ENCODE data around the gene GOLGA8J.

GOLGA8J gene

DNA sequence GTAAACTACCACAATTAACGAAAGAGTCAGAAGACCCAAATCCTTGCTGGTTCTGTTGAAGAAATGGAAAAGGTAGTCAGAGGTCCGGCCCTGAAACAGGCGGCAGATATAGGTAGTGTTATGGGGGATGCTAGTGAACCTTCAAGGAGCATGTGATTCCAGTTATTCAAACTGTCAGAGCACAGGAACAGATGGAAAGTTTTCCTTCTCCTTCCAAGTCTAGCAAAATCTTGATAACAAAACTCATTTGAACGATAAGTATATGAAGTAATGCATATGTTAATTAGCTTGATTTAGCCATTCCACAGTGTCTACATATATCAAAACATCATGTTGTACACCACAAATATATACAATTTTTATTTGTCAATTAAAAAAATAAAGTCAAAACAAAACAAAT lies 26.6 kb upstream of the GOLGA8J start:
- Histone ChIP-seq H3K27ac (ENCODE audit: insufficient read depth in 1 of 2, low read depth in 1 of 2, low read length in 2 of 2, poor library complexity in 1 of 2, severe bottlenecking in 2 of 2) (no peak overlapping the region), H3K9me3 (ENCODE audit: control extremely low read depth in 1 of 5, control insufficient read depth in 4 of 5, insufficient read depth in 2 of 5, low read depth in 1 of 5, low read length in 4 of 5) (no peaks in the 10 kb centered on the region), H3K27me3 (replicated peaks in 2 of 5; ENCODE audit: control insufficient read depth in 4 of 5, insufficient read depth in 5 of 5, low read length in 4 of 5) (peaks cover 0 to 8% (median 0%) of the 10 kb centered on the region in 5 experiments), H3K4me3 (ENCODE audit: control insufficient read depth in 1 of 7, extremely low read depth in 1 of 7, insufficient read depth in 4 of 7, low read depth in 2 of 7, low read length in 6 of 7) (no peak overlapping the region), H3K36me3 (ENCODE audit: control insufficient read depth in 4 of 4, insufficient read depth in 4 of 4, low read length in 3 of 4) (no peaks in the 10 kb centered on the region), H3K4me1 (ENCODE audit: control extremely low read depth in 1 of 4, control insufficient read depth in 4 of 4, insufficient read depth in 4 of 4, low read length in 3 of 4) (no peaks in the 10 kb centered on the region)
- CTCF ChIA-PET = no interaction called here
- POLR2A ChIA-PET = no interaction called here
- DNase-seq = no peak
- WGBS (ENCODE audit: insufficient coverage) = 94% methylated on average over 2 of the region's 4 CpGs

DNA sequence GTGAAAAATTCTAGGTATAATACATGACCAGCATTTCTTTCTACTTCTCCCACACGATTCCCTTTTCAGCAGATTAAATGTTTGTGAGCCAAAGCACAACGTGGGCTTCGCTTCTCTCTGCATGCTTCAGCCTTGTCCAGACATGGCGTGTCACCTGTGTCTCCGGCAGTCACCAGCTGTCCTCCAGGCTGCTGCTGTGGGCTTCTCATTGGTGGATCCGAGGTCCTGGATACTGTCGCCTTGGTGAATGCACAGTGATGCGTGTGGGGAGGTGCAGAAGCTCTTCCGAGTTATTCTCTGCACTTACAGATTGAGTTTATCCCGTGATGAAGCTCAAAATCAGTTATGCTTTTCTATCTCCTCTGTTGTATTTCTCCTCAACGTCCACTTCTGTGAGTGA lies 23.0 kb upstream of the GOLGA8J start:
- Histone ChIP-seq H3K36me3 (ENCODE audit: control insufficient read depth in 4 of 4, insufficient read depth in 4 of 4, low read length in 3 of 4) (no peaks in the 10 kb centered on the region), H3K9me3 (ENCODE audit: control extremely low read depth in 1 of 5, control insufficient read depth in 4 of 5, insufficient read depth in 2 of 5, low read depth in 1 of 5, low read length in 4 of 5) (no peaks in the 10 kb centered on the region), H3K4me1 (ENCODE audit: control extremely low read depth in 1 of 4, control insufficient read depth in 4 of 4, insufficient read depth in 4 of 4, low read length in 3 of 4) (no peaks in the 10 kb centered on the region), H3K4me3 (ENCODE audit: control insufficient read depth in 1 of 7, extremely low read depth in 1 of 7, insufficient read depth in 4 of 7, low read depth in 2 of 7, low read length in 6 of 7) (no peak overlapping the region), H3K27me3 (replicated peaks in 2 of 5; ENCODE audit: control insufficient read depth in 4 of 5, insufficient read depth in 5 of 5, low read length in 4 of 5) (peaks cover 0 to 8% (median 0%) of the 10 kb centered on the region in 5 experiments), H3K27ac (ENCODE audit: insufficient read depth in 1 of 2, low read depth in 1 of 2, low read length in 2 of 2, poor library complexity in 1 of 2, severe bottlenecking in 2 of 2) (no peak overlapping the region)
- WGBS (ENCODE audit: insufficient coverage) = 95% methylated on average over 11 of the region's 11 CpGs
- no peak for DNase-seq
- ChIA-PET CTCF (interaction anchor here (0.6 to 0.9 kb wide), 3 partner anchors 9 to 1168 kb away, joined by 3 read pairs; no protein-coding TSS in a partner anchor), POLR2A (no interaction called here)

GRCh38 chr15:30062881-30063280 lies 19.9 kb upstream of the GOLGA8J start:
- 98% methylated on average over 4 of the region's 4 CpGs for WGBS (ENCODE audit: insufficient coverage)
- no peak overlapping the region for H3K27ac ChIP-seq (ENCODE audit: insufficient read depth in 1 of 2, low read depth in 1 of 2, low read length in 2 of 2, poor library complexity in 1 of 2, severe bottlenecking in 2 of 2)
- POLR2A ChIA-PET = no interaction called here

DNA sequence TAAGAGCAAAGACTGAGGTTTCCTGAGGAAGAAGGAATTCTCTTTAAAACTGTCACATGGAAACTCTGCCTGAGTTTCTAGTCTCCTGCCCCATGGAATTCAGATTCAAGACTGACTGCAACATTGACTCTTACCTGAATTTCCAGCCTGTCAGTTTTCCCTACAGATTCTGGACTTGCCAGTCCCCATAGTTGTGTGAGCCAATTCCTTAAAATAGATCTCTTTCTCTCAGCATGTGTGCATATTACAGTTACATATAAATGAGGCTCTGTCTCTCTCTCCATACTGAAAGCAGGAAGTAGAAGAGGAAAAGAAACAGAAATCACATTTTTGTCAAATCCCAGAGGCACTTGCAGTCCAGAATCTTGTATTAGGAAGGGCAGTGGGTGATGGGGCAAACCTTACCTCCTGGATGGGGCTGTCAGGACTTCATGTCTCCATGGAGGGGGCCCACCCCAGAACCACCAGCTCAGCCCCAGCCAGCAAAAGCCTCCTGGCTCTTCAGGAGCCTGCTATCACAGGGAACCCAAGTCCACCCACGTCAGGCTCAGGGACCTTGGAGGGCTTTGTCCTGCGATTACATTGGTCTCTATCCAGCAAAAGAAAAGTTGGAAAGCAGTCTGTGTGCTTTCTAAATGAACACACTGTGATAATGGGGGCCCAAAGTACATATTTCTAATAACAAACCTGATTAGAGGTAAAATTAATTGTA lies 18.8 kb upstream of the GOLGA8J start:
- H3K27ac ChIP-seq (ENCODE audit: insufficient read depth in 1 of 2, low read depth in 1 of 2, low read length in 2 of 2, poor library complexity in 1 of 2, severe bottlenecking in 2 of 2) = no peak overlapping the region
- H3K27me3 ChIP-seq (replicated peaks in 2 of 5; ENCODE audit: control insufficient read depth in 4 of 5, insufficient read depth in 5 of 5, low read length in 4 of 5) = peaks cover 0 to 7% (median 0%) of the 10 kb centered on the region in 5 experiments
- no peak for DNase-seq
- H3K4me1 ChIP-seq (ENCODE audit: control extremely low read depth in 1 of 4, control insufficient read depth in 4 of 4, insufficient read depth in 4 of 4, low read length in 3 of 4) = no peaks in the 10 kb centered on the region
- H3K4me3 ChIP-seq (ENCODE audit: control insufficient read depth in 1 of 7, extremely low read depth in 1 of 7, insufficient read depth in 4 of 7, low read depth in 2 of 7, low read length in 6 of 7) = no peak overlapping the region
- peaks cover 0 to 2% (median 0%) of the 10 kb centered on the region in 5 experiments for H3K9me3 ChIP-seq (ENCODE audit: control extremely low read depth in 1 of 5, control insufficient read depth in 4 of 5, insufficient read depth in 2 of 5, low read depth in 1 of 5, low read length in 4 of 5)
- CTCF ChIA-PET = interaction anchor here (1.0 to 1.3 kb wide), 2 partner anchors 11 to 244 kb away, joined by 3 read pairs; no protein-coding TSS in a partner anchor
- POLR2A ChIA-PET = no interaction called here
- 100% methylated on average over 1 of the region's 2 CpGs for WGBS (ENCODE audit: insufficient coverage)
- H3K36me3 ChIP-seq (ENCODE audit: control insufficient read depth in 4 of 4, insufficient read depth in 4 of 4, low read length in 3 of 4) = no peaks in the 10 kb centered on the region

More at GRCh38 chr15:30062881-30063280, 19.9 kb upstream of the GOLGA8J start:
- no peak overlapping the region for H3K4me3 ChIP-seq (ENCODE audit: control insufficient read depth in 1 of 7, extremely low read depth in 1 of 7, insufficient read depth in 4 of 7, low read depth in 2 of 7, low read length in 6 of 7)
- CTCF ChIA-PET = no interaction called here
- peaks cover 0 to 8% (median 0%) of the 10 kb centered on the region in 5 experiments for H3K27me3 ChIP-seq (replicated peaks in 2 of 5; ENCODE audit: control insufficient read depth in 4 of 5, insufficient read depth in 5 of 5, low read length in 4 of 5)
- no peaks in the 10 kb centered on the region for H3K4me1 ChIP-seq (ENCODE audit: control extremely low read depth in 1 of 4, control insufficient read depth in 4 of 4, insufficient read depth in 4 of 4, low read length in 3 of 4)
- no peaks in the 10 kb centered on the region for H3K36me3 ChIP-seq (ENCODE audit: control insufficient read depth in 4 of 4, insufficient read depth in 4 of 4, low read length in 3 of 4)
- H3K9me3 ChIP-seq (ENCODE audit: control extremely low read depth in 1 of 5, control insufficient read depth in 4 of 5, insufficient read depth in 2 of 5, low read depth in 1 of 5, low read length in 4 of 5) = peaks cover 0 to 2% (median 0%) of the 10 kb centered on the region in 5 experiments
- DNase-seq = no peak

DNA sequence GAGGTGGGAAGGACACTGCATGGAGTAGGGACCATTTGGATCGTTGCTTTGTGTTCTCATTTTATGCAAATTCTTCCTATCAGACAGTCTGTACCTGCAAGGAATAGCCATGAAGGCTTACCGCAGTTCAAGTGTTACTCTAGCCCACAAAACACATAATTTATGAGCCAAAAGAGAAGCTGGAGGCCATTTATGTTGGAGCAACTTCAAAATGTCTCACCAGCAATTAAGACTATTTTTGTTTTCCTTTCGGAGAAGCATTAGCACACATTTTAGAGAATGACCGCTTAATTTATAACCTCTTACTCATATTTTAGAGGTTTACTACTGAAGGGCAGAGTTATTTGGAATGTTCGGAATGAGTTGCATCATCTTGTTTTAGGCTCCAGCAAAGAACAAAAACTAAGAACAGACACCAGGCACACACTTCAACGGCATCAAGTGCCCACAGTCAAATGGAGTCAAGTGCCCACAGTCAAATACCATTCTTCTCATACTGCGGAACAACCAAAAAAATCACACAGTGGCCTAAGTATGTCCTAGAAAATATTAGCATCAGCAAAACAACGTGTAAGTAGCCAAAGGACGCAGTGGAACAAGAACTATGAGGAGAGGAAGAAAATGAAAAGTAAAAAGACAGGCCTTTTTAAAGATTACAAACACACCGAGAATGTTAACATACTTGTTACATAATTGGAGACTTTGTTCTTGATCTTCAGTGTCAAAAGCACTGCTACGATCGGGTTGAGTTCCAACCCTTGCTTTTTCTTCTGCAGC lies 17.5 kb upstream of the GOLGA8J start:
- CTCF ChIA-PET = interaction anchor here (1.3 kb wide), 1 partner anchor 10 kb away, joined by 3 read pairs; no protein-coding TSS in a partner anchor
- 93% methylated on average over 3 of the region's 12 CpGs for WGBS (ENCODE audit: insufficient coverage)
- Histone ChIP-seq H3K4me1 (ENCODE audit: control extremely low read depth in 1 of 4, control insufficient read depth in 4 of 4, insufficient read depth in 4 of 4, low read length in 3 of 4) (no peaks in the 10 kb centered on the region), H3K36me3 (ENCODE audit: control insufficient read depth in 4 of 4, insufficient read depth in 4 of 4, low read length in 3 of 4) (no peaks in the 10 kb centered on the region), H3K27me3 (replicated peaks in 2 of 5; ENCODE audit: control insufficient read depth in 4 of 5, insufficient read depth in 5 of 5, low read length in 4 of 5) (no peaks in the 10 kb centered on the region), H3K9me3 (ENCODE audit: control extremely low read depth in 1 of 5, control insufficient read depth in 4 of 5, insufficient read depth in 2 of 5, low read depth in 1 of 5, low read length in 4 of 5) (peaks cover 0 to 2% (median 0%) of the 10 kb centered on the region in 5 experiments), H3K4me3 (ENCODE audit: control insufficient read depth in 1 of 7, extremely low read depth in 1 of 7, insufficient read depth in 4 of 7, low read depth in 2 of 7, low read length in 6 of 7) (no peak overlapping the region), H3K27ac (ENCODE audit: insufficient read depth in 1 of 2, low read depth in 1 of 2, low read length in 2 of 2, poor library complexity in 1 of 2, severe bottlenecking in 2 of 2) (no peak overlapping the region)
- POLR2A ChIA-PET = no interaction called here
- no peak for DNase-seq

- H3K9me3 ChIP-seq (ENCODE audit: control extremely low read depth in 1 of 5, control insufficient read depth in 4 of 5, insufficient read depth in 2 of 5, low read depth in 1 of 5, low read length in 4 of 5) = peaks cover 0 to 2% (median 0%) of the 10 kb centered on the region in 5 experiments
- no peak overlapping the region for H3K4me3 ChIP-seq (ENCODE audit: control insufficient read depth in 1 of 7, extremely low read depth in 1 of 7, insufficient read depth in 4 of 7, low read depth in 2 of 7, low read length in 6 of 7)
- POLR2A ChIA-PET = no interaction called here
- no peak for DNase-seq
- H3K36me3 ChIP-seq (ENCODE audit: control insufficient read depth in 4 of 4, insufficient read depth in 4 of 4, low read length in 3 of 4) = no peaks in the 10 kb centered on the region
- WGBS (ENCODE audit: insufficient coverage) = 96% methylated on average over 7 of the region's 7 CpGs
- H3K4me1 ChIP-seq (ENCODE audit: control extremely low read depth in 1 of 4, control insufficient read depth in 4 of 4, insufficient read depth in 4 of 4, low read length in 3 of 4) = no peaks in the 10 kb centered on the region
- no peak overlapping the region for H3K27ac ChIP-seq (ENCODE audit: insufficient read depth in 1 of 2, low read depth in 1 of 2, low read length in 2 of 2, poor library complexity in 1 of 2, severe bottlenecking in 2 of 2)
- CTCF ChIA-PET = interaction anchor here (0.8 to 1.5 kb wide), 2 partner anchors 21 to 25 kb away, joined by 3 read pairs; no protein-coding TSS in a partner anchor
- H3K27me3 ChIP-seq (replicated peaks in 2 of 5; ENCODE audit: control insufficient read depth in 4 of 5, insufficient read depth in 5 of 5, low read length in 4 of 5) = peaks cover 0 to 6% (median 0%) of the 10 kb centered on the region in 5 experiments
These were observed 14.4 kb upstream of the GOLGA8J start for GRCh38 chr15:30068326-30068725.

- Histone ChIP-seq H3K27me3 (replicated peaks in 2 of 5; ENCODE audit: control insufficient read depth in 4 of 5, insufficient read depth in 5 of 5, low read length in 4 of 5) (peaks cover 0 to 9% (median 0%) of the 10 kb centered on the region in 5 experiments), H3K27ac (ENCODE audit: insufficient read depth in 1 of 2, low read depth in 1 of 2, low read length in 2 of 2, poor library complexity in 1 of 2, severe bottlenecking in 2 of 2) (no peak overlapping the region), H3K9me3 (ENCODE audit: control extremely low read depth in 1 of 5, control insufficient read depth in 4 of 5, insufficient read depth in 2 of 5, low read depth in 1 of 5, low read length in 4 of 5) (peaks cover 0 to 2% (median 0%) of the 10 kb centered on the region in 5 experiments), H3K4me3 (ENCODE audit: control insufficient read depth in 1 of 7, extremely low read depth in 1 of 7, insufficient read depth in 4 of 7, low read depth in 2 of 7, low read length in 6 of 7) (no peak overlapping the region), H3K4me1 (ENCODE audit: control extremely low read depth in 1 of 4, control insufficient read depth in 4 of 4, insufficient read depth in 4 of 4, low read length in 3 of 4) (no peaks in the 10 kb centered on the region), H3K36me3 (ENCODE audit: control insufficient read depth in 4 of 4, insufficient read depth in 4 of 4, low read length in 3 of 4) (no peaks in the 10 kb centered on the region)
- ChIA-PET CTCF (interaction anchor here (1.5 kb wide), 1 partner anchor 13 kb away, joined by 3 read pairs; no protein-coding TSS in a partner anchor), POLR2A (no interaction called here)
- DNase-seq = no peak
- 88% methylated on average over 4 of the region's 7 CpGs for WGBS (ENCODE audit: insufficient coverage)
These were observed 10.1 kb upstream of the GOLGA8J start for GRCh38 chr15:30072630-30073029.

Measured in common myeloid progenitor, CD34-positive (primary cell).